NCI-H2029 treated with DMSO at 0.1 percent for 48 hours (cell line): ENCODE data around the gene CYP2E1.
"Not testable (repeated sequence)": the region's sequence is repeated elsewhere in the genome, so short reads cannot be mapped to it uniquely, and the experiment has no call there.

Experiments
- DNase-seq: peaks from one replicate; lab custom pipeline; 2025; lab: John Stamatoyannopoulos, UW

CYP2E1 gene

DNA sequence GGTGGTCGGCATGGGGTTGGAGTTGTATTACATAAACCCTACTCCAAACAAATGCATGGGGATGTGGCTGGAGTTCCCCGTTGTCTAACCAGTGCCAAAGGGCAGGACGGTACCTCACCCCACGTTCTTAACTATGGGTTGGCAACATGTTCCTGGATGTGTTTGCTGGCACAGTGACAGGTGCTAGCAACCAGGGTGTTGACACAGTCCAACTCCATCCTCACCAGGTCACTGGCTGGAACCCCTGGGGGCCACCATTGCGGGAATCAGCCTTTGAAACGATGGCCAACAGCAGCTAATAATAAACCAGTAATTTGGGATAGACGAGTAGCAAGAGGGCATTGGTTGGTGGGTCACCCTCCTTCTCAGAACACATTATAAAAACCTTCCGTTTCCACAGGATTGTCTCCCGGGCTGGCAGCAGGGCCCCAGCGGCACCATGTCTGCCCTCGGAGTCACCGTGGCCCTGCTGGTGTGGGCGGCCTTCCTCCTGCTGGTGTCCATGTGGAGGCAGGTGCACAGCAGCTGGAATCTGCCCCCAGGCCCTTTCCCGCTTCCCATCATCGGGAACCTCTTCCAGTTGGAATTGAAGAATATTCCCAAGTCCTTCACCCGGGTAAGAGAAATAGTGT lies at the start of gene CYP2E1:
Gene CYP2E1, plus strand, starts transcription at position 407 of the 632 bp plus-strand sequence. Its CDS starts 33 bp downstream, at position 440.
- DNase-seq: no peak

DNA sequence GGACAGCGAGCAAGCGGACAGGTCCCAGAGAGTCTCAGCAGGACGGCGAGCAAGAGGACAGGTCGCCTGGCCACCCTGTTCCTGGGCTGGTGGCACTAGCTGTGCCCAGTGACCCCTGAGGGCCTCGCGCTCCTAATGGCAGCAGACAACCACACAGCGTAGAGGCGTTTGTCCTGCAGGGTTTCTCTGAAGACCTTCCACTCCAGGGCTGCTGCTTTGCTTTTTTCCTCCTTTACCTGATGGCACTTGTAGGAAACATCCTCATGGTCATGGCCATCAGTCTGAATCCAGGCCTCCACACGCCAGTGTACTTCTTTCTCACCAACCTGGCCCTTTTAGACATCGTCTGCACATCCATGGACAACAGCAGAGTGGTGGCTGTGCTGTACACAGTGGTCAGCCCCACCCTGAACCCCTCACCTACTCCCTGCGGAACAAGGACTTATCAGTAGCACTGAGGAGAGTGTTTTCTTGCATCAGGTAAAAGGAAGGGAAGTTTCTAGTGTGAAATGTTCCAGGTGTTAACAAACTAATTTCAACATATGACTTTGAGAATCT lies 46.0 kb upstream of the CYP2E1 start:
- no peak for DNase-seq

GRCh38 chr10:133481657-133482056 lies 45.5 kb upstream of the CYP2E1 start:
- DNase-seq: no peak

- DNase-seq: no peak
These were observed 42.3 kb upstream of the CYP2E1 start for GRCh38 chr10:133484818-133485217.

- no peak for DNase-seq
These were observed 40.1 kb upstream of the CYP2E1 start for GRCh38 chr10:133487085-133487484.

DNA sequence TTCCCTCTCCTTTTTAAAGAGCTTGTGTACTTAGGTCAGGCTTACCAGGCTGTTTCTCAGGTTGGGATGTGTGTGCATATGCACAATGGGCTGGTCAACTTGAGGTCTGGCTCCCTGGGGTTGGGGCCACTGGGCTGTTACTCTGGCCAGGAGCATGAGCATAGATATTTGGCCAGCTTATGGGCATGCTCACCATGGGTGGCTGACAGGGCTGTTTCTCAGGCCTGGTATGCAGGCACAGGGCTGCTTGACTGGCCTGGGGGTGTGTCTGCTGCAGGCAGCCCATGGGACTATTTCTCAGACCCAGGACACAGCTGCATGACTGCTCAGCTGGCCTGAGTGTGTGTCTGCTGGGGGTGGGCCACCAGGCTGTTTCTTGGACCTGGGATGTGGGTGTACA lies 38.8 kb upstream of the CYP2E1 start:
- no peak for DNase-seq

DNA sequence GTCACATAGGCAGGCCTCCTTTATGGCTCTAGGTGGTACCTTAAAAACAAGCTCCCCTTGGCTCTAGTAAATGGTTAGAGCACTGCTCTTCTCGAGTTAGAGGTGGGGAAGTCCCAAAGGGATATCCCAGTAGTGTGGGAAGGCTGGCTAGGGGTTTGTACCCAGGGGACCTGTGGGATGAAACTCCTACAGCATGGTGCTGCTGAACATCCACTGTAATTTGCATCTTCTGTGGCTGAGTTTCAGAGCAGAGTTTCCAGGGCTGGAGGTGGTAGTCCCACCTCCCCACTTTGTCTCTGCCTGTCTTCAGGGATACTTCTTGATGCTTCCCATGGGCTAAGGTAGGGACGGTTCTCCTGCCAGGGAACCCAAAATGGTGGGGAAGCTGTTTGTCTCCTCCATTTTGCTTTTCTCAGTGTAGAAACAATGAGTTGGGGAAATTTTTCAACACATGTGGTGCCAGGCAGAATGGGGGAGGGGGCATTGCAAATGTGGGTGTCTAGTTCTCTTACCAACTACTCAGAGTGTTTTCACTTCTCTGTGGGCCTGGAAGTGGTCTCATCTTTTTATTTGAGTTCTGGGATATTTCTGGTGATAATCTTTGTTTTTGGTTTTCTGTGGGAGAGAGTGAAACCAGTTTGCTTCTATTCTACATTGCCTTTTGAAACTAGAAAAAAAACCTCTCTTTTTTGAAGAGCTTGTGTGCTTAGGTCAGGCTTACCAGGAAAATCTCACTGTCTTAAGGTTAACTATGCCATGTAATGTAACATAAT lies 37.2 kb upstream of the CYP2E1 start:
- DNase-seq: no peak

- DNase-seq: not testable (repeated sequence)
These were observed 33.6 kb upstream of the CYP2E1 start for GRCh38 chr10:133493562-133493961.

DNA sequence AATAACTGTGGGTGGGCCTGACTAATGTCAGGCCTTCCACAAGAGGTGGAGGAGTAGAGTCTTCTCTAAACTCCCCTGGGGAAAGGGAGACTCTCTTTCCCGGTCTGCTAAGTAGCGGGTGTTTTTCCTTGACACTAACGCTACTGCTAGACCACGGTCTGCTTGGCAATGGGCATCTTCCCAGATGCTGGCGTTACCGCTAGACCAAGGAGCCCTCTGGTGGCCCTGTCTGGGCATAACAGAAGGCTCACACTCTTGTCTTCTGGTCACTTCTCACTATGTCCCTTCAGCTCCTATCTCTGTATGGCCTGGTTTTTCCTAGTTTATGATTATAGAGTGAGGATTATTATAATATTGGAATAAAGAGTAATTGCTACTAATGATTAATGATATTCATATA lies 29.8 kb upstream of the CYP2E1 start:
- not testable (repeated sequence) for DNase-seq

- not testable (repeated sequence) for DNase-seq
These were observed 28.0 kb upstream of the CYP2E1 start for GRCh38 chr10:133499176-133499575.

DNA sequence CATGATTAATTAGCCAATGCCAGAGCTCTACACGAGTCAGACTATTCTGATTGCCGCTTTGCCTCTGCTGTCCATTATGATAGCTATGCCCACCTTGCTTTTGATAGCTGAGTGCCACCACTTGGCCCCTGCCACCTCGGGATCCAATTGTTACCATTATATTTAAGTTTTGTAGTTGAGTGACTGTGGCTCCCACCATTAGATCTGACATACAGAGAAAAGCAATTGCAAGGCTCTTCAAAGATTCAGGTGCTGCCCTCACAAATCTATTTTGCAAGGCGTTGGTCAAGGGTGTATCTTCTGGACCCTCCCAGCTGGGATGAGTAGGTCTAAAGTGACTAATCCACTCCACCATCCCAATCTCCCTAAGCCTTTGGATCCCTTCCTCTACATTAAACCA lies 26.3 kb upstream of the CYP2E1 start:
- not testable (repeated sequence) for DNase-seq

DNA sequence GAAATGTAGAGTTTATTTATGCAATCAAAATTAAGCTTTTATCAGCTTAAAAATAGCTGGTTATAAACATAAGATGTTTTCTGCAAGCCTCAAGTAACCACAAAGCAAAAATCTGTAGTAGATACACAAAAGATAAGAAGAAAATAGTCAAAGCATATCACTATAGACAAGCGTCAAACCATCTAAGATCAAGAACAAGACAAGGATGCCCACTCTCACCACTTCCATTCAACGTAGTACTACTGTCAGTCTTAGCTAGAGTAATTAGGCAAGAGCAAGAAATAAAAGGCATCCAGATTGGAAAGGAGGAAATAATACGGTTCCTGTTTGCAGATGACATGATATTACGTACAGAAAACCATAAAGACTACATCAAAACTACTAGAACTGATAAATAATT lies 17.5 kb upstream of the CYP2E1 start:
- no peak for DNase-seq

DNA sequence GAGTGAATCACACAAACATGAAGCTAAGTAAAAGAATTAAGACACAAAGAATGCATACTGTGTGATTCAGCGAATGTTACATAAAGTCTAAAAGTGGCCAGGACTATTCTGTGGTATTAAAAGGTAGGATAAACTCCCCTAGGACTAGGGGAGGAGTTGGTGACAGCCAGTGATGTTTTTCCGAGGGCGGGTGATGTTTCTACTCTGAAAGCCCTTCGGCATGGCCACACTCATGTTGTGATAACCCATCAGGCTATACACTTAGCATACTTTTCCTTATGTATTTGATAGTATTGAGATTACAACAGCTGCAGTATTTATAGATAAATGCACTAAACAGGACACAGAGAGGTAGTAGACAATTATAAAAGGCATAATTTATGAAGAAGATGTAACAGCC lies 15.8 kb upstream of the CYP2E1 start:
- no peak for DNase-seq

DNA sequence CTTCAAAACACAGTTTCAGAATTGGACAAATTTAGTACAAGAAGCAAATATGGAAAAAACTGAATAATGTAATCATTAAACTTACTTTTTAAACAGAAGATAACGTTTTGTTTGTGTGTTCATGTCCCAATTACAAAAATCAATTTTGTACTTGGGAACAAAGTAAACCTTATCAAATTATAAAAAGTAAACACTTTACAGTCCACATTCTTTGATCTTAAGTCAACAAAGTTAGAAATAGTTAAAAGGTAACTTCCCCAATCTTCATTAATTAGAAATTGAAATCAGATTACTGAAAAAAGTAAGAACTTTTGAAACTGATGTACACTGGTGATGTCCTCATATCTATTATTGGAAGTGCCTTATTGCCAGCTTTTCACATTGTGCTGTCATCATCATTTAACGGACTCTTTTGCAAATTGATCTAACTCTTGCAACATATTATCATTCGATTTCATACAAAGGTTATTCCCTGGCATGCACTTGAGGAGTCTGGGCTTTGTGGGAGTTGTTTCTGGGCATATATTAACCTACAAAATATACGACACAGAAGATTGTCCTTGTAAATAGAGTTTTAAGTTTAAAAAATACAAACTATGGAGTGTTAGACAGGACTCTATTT lies 15.1 kb upstream of the CYP2E1 start:
- no peak for DNase-seq

GRCh38 chr10:133515471-133515870 lies 11.7 kb upstream of the CYP2E1 start:
- no peak for DNase-seq

DNA sequence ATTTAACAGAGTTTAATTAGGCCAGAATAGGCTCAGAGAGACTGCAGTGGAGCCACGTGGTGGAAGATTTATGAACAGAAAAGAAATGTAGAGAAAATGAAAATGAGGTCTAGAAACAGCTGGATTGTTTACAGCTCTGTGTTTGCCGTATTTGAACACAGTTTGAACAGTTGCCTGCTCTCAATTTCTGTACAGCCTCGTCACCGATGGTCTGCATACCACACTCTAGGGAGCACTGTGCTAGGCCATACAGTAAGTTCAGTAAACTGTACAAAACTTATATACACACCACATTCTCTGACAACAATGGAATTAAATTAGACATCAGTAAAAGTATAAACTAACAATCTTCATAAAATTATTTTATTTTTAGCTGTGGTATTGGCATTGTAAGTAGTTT lies 11.1 kb upstream of the CYP2E1 start:
- DNase-seq: no peak

DNA sequence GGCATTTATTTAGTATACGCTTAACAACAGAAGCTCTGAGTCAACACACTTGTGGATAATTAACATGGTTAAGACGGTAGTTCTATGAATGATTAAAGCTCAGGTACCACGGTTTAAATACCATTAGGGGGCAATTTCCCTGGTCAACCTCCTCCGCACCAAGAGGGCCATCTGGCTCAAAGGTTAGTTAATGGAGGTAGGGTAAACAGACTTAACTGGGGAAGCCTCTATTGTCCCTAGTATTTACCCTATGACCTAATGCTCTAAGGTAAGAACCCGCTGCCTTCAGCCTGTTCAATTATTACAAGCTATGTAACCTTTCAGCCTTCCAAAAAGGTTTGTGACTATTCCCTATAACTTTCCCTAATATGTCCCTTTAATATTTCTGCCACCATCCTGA lies 8.6 kb upstream of the CYP2E1 start:
- peak; percentile 26 for DNase-seq

GRCh38 chr10:133520193-133520738 lies 6.9 kb upstream of the CYP2E1 start:
- DNase-seq: no peak

- DNase-seq: no peak
These were observed 3.4 kb upstream of the CYP2E1 start for GRCh38 chr10:133523631-133524203.

GRCh38 chr10:133525444-133525843 lies 1.7 kb upstream of the CYP2E1 start:
- no peak for DNase-seq

DNA sequence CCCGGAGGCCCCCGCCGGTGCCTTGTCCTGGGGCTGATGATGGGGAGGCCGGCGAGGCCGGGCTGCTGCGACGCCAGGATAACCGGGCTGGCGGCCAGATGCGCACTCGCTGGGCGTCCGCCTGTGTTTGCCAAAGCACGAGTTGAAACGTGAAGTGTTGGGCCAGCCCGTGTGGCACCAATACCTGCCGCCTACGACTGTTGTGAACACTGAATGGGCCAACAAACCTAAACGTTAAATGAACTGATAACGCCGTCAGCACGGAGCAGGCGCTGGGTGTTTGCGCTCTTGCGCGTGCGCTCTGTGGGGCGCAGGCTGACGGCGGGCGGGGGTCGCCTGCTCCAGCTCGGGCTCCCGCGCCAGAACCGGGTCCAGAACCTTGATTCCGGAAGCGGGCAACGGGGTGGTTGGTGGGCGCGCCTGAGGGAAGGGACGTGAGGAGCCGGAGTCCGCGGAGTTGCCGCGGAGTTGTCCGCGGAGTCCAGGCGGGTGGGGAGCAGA lies 658 bp downstream of the CYP2E1 start:
- DNase-seq: no peak

GRCh38 chr10:133528296-133528844 lies 1.2 kb downstream of the CYP2E1 start:
- no peak for DNase-seq
